B cell (primary cell): ENCODE results near the gene ZEB1.

ENCODE experiments used
- CTCF ChIP-seq: fragments of 200-600 bp; IDR thresholded peaks from one replicate; pipeline ENCODE4 v1.8.0; 2022; ENCODE audit warnings: antibody characterized with exemption, mild to moderate bottlenecking
- EZH2 ChIP-seq: IDR thresholded peaks from 2 replicates; pipeline ENCODE4 v1.6.1; 2012; ENCODE audit warnings: borderline replicate concordance, low read depth, mild to moderate bottlenecking, moderate library complexity, low read length; ENCODE audit not compliant: insufficient read depth, poor library complexity, severe bottlenecking

- TF ChIP-seq CTCF (no peak), EZH2 (no peak)
Observed at GRCh38 chr10:31399171-31399570, 80.2 kb downstream of the ZEB1 start.
